ENCODE measurements around the gene KRT75.
"Not testable (repeated sequence)": the region's sequence is repeated elsewhere in the genome, so short reads cannot be mapped to it uniquely, and the experiment has no call there.

Gene KRT75

DNA sequence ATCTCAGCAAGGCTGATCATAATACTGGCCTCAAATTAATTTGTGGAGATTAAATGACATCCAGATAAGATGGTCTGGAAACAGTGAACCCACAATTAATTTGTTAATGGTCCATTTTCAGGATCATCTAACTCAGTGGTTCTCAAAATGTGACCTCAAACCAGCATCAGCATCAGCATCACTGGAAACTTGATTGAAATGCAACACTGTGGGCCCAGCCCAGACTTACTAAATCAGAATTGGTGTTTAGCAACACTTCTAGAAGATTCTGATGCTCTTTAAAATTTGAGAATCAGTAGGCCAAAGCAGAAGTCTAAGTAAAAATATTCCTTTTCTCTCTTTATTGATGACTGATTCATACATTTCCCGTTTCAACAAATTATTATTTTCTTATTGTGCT is 17.4 kb downstream of the KRT75 start:
- no peak for DNase-seq (ENCODE audit: low read depth in 2 of 2)

DNA sequence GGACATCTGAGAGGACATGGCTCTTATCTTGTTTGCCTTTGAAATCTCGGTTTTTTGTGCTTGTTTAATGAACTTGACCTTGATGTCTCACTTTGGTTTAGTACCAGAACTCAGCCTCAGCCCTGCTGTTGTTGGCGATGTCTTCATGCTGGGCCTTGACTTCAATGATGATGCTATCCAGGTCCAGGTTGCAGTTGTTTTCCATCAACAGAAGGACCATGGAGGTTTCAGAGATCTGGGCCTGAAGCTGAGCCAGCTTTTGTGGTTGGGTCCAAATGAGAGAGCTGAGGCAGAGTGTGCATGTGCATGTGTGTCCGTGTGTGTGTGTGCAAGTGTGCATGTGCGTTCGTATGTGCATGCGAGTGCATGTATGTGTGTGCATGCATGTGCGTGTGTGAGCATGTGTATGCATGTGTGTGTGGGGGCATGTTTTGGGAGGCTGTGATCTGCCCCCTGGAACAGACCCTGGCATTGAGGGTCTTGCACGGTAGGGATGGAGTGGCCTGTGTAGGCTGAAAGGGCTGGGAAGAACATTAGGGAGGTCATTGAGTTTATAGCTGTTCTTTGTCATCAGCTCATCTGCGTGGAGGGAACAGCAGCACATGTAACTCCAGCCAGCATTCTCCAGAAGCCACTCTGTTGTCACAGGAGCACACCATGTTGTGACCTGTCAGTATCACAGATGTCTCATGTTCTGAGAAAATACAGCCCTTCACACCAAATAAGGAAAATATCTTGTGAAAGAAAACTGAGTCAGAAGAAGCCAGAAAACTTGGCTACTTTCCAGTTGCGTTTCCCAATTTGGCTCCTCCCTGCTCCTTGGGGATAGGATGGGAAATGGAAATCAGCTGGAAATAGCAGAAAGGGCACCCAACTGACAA is 18.1 kb downstream of the KRT75 start:
- DNase-seq (ENCODE audit: low read depth in 2 of 2), result no peak

GRCh38 chr12:52414936-52415335 is 19.2 kb downstream of the KRT75 start:
- no peak for DNase-seq (ENCODE audit: low read depth in 2 of 2)

GRCh38 chr12:52413782-52414345 is 20.3 kb downstream of the KRT75 start:
- no peak for DNase-seq (ENCODE audit: low read depth in 2 of 2)

- no peak for DNase-seq (ENCODE audit: low read depth in 2 of 2)
These were observed 21.0 kb downstream of the KRT75 start for GRCh38 chr12:52413202-52413601.

GRCh38 chr12:52411815-52412214 is 22.4 kb downstream of the KRT75 start:
- no peak for DNase-seq (ENCODE audit: low read depth in 2 of 2)

DNA sequence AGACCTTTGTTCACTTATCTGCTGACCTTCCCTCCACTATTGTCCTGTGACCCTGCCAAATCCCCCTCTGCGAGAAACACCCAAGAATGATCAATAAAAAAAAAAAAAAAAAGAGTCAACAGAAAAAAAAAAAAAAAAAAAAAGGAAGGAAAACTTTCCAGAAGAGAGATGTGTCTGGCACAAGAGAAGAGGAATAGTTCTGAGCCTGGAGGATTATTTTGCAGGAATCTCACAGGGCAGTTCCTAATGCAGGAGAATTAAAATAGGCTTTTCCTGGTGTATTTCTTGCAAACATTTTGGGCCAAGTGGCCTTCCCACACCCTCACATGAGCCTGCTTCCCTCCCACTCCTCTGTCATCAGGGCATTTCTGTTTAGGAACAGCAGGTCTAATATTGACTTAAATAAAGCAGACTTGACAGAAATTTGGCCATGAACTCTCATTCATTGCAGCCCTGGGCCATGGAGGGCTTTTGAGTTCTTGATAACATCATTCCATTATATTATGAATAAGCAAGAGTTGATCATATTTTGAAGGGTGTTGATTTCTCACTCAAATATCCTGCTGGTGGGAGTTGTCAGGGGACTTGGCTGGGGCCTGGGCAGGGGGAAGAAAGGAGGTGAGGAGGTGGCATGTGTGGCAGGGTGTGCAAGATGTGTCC is 23.5 kb downstream of the KRT75 start:
- not testable (repeated sequence) for DNase-seq (ENCODE audit: low read depth in 2 of 2)

GRCh38 chr12:52407918-52408317 is 26.3 kb downstream of the KRT75 start:
- DNase-seq (ENCODE audit: low read depth in 2 of 2), result no peak

GRCh38 chr12:52405922-52406385 is 28.2 kb downstream of the KRT75 start, which contains the start of gene KRT82:
TSS of gene KRT82 (minus strand) at chr12:52406335. CDS start at chr12:52406277, 58 bp downstream.
- no peak for DNase-seq (ENCODE audit: low read depth in 2 of 2)

DNA sequence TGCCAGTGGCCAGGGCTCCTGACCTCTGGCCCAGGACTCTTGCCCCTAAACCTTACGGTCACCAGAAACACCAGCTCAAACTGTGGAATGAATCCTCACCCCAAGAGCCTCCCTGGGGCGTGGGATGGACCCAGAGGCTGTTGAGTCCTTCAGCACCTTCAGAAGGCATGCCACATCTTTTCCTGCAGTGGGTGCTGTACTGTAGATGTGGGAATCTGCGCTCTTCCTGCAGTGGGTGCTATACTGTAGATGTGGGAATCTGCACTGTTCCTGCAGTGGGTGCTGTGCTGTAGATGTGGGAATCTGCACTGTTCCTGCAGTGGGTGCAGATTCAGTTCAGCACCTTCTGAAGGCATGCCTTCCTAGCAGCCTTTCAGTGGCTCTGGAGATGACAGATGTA is 29.2 kb downstream of the KRT75 start:
- no peak for DNase-seq (ENCODE audit: low read depth in 2 of 2)

DNA sequence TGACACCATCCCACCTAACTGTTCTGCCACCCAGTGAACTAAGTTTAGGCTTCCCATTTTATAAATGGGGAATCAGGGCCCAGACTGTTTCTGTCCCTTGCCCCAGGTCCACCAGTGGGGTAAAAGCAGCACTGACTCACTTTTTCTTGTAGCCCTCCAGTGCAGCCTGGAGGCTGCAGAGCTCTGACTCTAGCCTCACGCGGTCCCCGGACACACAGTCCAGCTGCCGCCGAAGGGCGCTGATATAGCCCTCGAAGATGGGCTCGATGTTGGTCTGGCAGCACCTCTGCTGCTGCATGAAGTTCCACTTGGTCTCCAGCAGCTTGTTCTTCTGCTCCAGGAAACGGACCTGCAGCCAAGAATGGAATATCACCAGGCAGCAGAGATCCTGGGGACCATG is 30.6 kb downstream of the KRT75 start:
- DNase-seq (ENCODE audit: low read depth in 2 of 2), result no peak

- no peak for DNase-seq (ENCODE audit: low read depth in 2 of 2)
These were observed 31.2 kb downstream of the KRT75 start for GRCh38 chr12:52402873-52403540.

DNA sequence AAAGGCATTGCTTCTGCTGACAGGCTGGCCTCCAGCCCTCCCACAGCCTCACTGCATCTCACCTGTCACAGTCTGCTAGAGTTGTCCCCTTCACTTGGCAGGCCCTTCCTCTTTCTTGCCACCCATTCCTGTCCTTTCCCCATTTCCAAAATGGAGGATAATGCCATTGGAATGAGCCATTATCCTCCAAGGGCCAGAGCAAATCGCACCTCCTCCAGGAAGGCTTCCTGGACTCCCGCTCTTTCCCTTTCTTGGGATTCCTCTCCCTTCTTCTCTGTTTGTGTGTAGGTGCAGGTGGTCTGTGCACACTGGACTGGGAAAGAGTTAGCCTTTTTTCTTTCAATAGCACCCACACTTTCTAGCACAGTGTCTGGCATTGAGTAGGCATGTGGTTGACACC is 31.8 kb downstream of the KRT75 start:
- no peak for DNase-seq (ENCODE audit: low read depth in 2 of 2)

DNA sequence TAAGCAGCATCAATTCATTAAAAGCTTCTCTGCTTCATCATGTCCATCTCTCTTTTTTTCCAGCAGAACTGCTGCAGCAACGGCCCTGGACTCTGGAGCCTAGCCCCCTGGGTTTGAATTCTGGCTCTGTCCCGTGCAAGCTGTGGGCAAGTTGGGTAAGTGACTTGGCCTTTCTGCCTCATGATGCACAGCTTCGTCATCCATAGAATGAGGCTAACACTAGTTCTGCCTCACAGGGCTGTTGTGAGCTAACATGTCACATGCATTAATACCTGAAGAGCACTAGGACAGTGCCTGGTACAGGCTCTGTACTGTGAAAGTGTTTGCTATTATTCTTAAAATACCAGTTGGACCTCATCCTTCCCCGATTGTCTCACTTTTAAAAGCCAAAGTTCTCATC is 32.2 kb downstream of the KRT75 start:
- DNase-seq (ENCODE audit: low read depth in 2 of 2), result no peak

DNA sequence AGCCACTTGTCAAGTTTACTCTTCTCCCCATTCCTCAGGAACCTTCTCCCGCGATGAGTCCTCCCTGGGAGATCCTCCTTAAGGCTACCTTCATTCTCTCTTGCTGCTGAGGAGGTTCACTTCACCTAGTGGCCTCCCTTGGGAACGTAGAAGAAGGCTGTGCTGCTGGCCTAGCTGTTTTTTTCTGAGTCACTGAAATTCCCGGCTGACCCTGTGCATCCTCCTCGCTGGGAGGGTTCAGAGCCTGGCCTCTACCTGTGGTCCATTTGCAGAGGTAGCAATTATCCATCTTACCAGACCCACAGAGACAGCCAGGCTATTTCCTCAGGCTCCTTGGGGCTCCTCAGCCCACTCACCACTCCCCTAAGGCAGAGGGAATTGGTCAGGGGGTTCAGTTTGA is 32.6 kb downstream of the KRT75 start:
- no peak for DNase-seq (ENCODE audit: low read depth in 2 of 2)

- no peak for DNase-seq (ENCODE audit: low read depth in 2 of 2)
These were observed 33.3 kb downstream of the KRT75 start for GRCh38 chr12:52400906-52401305.

GRCh38 chr12:52399756-52400155 is 34.4 kb downstream of the KRT75 start:
- no peak for DNase-seq (ENCODE audit: low read depth in 2 of 2)

GRCh38 chr12:52398176-52398575 is 36.0 kb downstream of the KRT75 start:
- no peak for DNase-seq (ENCODE audit: low read depth in 2 of 2)

DNA sequence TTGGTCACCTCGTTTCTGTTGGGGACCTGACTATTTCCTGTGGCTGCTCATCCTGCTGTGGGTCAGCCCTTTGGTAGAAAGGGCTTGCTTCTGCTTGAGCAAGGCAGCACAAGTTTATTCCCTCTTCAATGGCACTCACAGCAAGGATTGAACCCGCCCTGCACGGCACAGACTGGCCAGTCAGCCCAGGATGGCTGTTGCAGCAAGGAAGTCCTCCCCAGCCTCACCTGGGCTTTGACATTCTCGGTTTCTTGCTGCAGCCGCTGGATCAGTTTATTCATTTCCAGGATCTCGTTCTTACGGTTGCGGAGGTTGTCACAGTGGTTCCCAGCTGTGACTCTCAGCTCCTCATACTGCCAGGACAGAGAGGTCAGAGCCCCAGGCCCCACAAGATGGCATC is 37.5 kb downstream of the KRT75 start:
- no peak for DNase-seq (ENCODE audit: low read depth in 2 of 2)

DNA sequence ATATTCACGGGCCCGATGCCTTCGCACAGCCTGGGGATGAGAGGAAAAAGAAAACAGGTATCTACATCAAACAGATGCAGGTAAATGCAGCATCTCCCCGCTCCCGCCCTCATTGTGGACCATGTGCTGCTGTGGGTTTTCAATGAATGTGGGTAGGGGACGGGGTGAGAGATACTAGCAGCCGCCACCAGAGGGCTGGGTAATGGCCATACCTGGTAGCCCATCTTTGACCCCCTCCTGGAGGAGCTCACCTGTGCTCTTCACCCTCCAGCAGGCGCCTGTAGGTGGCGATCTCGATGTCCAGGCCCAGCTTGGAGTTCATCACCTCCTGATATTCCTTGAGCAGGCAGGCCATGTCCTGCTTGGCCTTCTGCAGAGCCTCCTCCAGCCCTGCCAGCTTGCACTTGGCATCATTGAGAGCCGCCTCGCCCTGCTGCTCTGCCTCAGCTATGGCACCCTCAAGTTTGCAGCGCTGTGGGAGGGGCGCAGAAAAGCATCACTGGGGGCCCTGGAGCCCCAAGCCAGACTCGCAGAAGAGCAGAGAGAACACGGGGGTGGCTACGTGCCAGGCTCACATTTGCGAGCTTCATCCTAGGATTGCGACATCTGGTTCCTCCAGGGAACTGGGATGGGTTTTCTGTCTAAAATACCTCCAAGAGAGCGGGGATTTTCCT is 38.3 kb downstream of the KRT75 start:
- DNase-seq (ENCODE audit: low read depth in 2 of 2), result no peak

DNA sequence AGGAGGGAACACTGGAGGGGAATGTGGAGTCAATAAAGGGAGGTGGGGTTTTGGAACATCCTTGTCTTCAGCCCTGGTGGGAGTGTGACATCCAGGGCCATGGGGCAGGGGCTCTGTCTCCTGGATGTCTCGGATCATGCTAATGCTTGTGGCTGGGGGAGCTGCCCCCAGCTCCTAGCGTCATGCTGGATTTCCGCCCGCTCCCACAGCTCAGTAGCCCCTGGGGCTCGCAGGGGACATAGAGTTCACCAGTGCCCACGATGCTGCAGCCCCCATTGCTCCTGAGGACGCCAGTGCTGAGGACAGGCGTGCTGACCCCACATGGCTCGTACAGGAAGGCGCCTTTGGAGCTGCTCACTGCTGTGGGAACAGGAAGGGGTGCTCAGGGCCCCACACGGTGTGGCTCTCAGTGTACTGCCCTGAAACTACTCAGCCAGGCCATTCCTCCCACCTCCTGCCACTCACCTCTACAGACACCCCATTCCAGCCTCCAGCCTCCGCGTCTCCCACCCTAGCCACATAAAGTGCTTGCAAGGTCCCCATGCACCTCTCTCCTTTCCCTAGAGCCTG is 39.2 kb downstream of the KRT75 start:
- DNase-seq (ENCODE audit: low read depth in 2 of 2), result no peak
